ENCODE data around the gene RPS6KB2.

Gene RPS6KB2

DNA sequence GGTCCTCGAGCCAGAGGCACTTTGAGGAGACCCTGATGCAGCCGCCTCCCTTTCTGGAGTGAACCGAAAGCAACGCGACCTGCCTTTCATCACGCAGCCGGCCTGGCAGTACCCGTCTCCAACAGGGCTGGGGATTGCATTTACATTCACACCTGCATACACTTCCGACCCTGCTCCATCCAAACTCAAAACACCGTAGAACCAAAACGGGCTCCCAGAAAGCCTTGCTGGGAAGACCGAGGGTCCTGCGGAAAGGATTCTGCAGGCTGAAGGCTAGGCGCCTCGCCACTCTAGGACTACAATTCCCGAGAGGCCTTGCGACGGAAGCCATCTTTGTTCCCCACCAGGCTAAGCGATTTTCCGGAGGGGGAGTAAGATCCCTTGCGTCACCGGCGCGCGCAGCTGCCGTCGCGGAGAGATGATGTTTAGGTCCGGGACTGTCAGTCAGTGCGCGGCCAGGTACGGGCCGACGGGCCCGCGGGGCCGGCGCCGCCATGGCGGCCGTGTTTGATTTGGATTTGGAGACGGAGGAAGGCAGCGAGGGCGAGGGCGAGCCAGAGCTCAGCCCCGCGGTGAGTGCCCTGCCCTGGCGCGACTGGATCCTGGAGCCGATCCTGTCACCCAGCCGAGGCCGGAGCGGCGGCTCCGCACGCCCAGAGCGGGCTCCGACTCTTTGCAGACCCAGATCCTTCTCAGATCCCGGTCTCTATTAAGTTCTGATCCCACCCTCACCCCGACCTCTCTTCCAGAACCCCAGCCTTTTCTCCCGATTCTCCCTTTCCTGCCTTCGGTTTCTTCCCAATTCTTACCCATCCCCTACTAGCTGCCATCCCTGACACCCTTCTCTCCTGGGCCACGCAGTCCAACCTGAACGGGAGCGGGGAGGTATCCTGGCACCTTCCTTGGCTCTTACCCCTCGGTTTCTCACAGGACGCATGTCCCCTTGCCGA, at the start of gene RPS6KB2:
Gene RPS6KB2, plus strand, starts transcription at position 443 of the 950 bp plus-strand sequence. Its CDS starts 52 bp downstream, at position 495.
- peak; percentile 96 for DNase-seq (ENCODE audit: low read depth)

- no peak for DNase-seq (ENCODE audit: low read depth)
Measured at GRCh38 chr11:67378544-67378943, 49.8 kb upstream of the RPS6KB2 start.

- no peak for DNase-seq (ENCODE audit: low read depth)
Measured at GRCh38 chr11:67379061-67380058, 48.9 kb upstream of the RPS6KB2 start.

- no peak for DNase-seq (ENCODE audit: low read depth)
Measured at GRCh38 chr11:67381244-67381972, 46.9 kb upstream of the RPS6KB2 start.

DNA sequence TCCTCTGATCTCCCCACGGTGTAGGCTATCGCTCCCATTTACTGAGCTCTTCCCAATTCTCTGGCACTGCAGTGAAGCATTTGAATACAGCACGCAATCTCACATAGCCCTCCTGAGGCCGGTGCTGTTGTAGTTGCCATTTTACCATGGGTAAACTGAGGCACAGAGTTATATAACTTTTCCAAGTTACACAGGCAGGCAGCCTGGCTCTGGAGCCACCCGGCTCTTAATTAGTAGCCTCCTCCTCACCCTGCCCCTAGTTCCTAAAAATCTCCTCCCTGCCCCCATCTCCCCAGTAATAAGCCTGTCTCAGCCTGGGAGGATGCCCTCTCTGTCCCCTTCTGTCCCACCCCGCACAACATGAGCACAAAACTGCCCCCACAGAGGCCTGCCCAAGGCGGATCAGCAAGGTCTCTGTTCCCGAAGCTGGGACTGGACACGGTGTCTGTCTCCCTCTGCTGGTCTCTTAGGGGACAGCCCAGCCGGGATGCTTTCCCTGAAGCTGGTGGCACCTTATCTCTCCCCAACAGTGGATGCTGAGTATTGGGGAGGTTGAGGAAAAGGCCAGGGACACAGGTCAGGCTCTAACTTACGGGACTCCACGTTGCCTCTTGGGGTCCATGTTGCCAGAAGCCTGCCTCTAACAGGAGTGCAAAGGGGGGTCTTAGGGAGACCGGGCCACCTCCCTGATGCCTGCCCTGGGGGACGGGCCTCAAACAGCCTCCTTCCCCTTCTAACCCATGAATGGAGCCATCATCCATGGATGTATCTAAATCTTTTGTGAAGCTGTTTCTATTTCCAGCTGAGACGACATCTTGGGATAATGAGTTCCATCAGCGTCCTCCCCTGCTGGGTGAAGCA, 45.8 kb upstream of the RPS6KB2 start:
- DNase-seq (ENCODE audit: low read depth) = no peak

GRCh38 chr11:67384851-67385366, 43.4 kb upstream of the RPS6KB2 start:
- no peak for DNase-seq (ENCODE audit: low read depth)

DNA sequence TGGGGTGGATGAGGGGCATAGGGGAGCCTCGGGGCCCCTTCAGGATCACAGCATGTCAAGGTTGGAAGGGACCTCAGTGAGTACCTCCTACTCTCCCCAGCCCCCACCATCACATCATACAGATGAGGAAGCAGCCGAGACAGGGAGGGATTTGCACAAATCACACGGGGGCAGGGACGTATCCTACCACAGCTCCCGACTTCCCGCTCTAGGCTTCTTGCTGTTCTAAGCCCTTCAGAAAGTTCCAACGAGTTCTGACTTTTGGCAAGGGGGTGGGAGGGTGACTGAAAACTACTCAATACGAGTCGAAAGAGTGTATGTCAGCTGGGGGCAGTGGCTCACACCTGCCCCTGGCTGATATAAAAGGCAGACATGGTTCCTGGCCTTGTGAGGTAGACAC, 41.2 kb upstream of the RPS6KB2 start:
- no peak for DNase-seq (ENCODE audit: low read depth)

- no peak for DNase-seq (ENCODE audit: low read depth)
Measured at GRCh38 chr11:67387518-67387917, 40.8 kb upstream of the RPS6KB2 start.

DNA sequence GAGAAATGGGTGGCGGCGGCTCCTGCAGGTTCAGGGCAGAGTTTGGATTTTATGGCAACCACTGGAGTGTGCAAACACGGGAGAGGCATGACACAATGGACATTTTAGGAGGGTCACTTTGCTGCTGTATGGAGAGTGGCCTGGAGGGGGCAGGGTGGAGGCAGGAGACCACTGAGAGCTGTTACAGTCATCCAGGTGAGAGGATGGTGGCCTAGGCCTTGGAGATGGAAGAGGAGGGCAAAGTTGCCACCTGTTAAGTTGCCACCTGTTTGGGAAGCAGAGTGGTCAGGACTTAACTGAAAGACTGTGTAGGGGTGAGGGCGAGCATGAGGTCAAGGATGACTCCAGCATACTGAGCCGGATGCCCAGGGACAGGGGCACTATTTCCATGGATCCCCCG, 38.8 kb upstream of the RPS6KB2 start:
- no peak for DNase-seq (ENCODE audit: low read depth)

DNA sequence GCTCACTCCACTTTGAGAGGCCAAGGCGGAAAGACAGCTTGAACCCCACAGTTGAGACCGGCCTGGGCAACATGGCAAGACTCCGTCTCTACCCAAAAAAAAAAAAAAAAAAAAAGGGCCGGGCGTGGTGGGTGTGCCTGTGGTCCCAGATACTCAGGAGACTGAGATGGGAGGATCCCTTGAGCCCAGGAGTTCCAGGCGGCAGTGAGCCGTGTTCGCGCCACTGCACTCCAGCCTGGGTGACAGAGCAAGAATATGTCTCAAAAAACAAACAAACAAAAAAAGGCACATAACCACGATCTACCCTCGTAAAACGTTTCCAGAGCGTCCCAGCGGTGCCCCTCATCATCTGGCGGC, 37.4 kb upstream of the RPS6KB2 start:
- DNase-seq (ENCODE audit: low read depth) = no peak

GRCh38 chr11:67391304-67392182, 36.8 kb upstream of the RPS6KB2 start, which contains the start of gene RAD9A:
Gene RAD9A (plus strand): TSS chr11:67391986. CDS start chr11:67392045, 59 bp downstream.
- DNase-seq (ENCODE audit: low read depth) = peak; percentile 89

DNA sequence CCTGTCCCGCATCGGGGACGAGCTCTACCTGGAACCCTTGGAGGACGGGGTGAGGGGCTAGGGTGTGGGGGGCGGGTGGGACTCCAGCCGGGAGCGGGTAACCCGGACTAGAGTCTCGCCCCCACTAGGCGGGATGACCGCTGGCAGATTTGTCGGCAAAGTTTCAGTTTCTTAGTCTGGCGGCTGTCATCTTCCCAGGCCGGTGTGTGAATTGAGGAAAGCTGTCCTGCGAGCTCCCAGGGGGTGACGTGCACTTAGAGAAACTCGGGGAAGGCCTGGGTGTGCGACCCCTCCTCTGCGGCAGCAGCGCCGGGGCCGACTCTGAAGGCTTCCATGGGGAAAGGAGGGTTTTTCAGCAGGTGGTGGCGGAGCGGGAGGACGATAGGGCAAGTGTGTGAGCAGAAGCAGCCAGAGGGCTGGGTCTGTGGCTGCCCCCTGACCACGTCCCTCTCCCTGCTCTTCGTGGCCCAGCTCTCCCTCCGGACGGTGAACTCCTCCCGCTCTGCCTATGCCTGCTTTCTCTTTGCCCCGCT, 36.0 kb upstream of the RPS6KB2 start:
- no peak for DNase-seq (ENCODE audit: low read depth)

GRCh38 chr11:67393437-67393836, 34.9 kb upstream of the RPS6KB2 start:
- no peak for DNase-seq (ENCODE audit: low read depth)

DNA sequence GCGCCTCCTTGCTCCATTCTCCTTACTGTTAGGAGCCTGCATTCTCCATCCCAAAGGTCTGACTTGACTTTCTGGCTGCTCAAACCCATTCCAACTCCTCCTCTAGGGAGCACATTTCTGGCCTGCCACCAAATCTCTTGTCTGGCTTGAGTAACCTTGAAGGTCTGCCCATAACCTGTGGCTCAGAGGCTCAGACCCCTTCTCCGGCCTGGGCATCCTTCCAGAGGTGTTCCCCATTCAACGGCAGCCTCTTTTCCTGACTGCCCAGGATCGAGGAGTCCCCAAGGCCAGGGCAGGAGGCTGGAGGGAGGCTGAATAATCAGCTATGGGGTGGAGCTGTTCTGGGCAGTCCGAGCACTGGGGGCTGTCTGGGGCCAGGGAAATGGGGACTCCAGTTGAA, 34.3 kb upstream of the RPS6KB2 start:
- DNase-seq (ENCODE audit: low read depth) = no peak

DNA sequence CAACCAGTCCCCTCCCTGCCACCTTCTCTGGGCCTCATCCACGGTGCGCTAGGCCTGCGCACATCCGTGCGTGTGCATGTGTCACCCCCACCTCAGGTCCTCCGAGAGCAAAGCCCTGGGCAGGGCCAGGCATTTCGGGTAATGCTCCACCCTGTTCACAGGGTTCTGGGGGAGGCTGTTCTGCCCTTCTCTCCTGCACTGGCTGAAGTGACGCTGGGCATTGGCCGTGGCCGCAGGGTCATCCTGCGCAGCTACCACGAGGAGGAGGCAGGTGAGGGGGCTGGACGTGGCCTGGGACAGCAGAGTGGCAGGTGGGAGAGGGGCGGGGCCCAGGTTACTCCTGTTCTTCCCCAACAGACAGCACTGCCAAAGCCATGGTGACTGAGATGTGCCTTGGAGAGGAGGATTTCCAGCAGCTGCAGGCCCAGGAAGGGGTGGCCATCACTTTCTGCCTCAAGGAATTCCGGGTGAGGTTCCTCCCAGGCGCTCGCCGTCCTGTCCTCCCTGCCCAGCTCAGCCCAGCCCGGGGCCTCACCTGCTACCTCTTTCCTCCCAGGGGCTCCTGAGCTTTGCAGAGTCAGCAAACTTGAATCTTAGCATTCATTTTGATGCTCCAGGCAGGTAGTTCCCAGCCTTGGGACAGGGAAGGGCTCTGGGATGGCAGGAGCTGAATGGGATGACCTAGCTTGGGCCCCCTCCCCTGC, 32.6 kb upstream of the RPS6KB2 start:
- no peak for DNase-seq (ENCODE audit: low read depth)

- DNase-seq (ENCODE audit: low read depth) = no peak
Measured at GRCh38 chr11:67396259-67396581, 32.1 kb upstream of the RPS6KB2 start.

GRCh38 chr11:67396587-67397389, 31.5 kb upstream of the RPS6KB2 start:
- DNase-seq (ENCODE audit: low read depth) = no peak

GRCh38 chr11:67397536-67397935, 30.8 kb upstream of the RPS6KB2 start:
- DNase-seq (ENCODE audit: low read depth) = no peak

All from HS-27A (cell line).